HG02884 (cell line): ENCODE measurements around the gene NFIC.

Experiments
- ATAC-seq: cut with Tn5 transposase; IDR thresholded peaks from one replicate; pipeline ENCODE4 v1.9.1; 2021; ENCODE audit warnings: mild to moderate bottlenecking, moderate library complexity; ENCODE audit not compliant: unreplicated experiment

Gene NFIC

DNA sequence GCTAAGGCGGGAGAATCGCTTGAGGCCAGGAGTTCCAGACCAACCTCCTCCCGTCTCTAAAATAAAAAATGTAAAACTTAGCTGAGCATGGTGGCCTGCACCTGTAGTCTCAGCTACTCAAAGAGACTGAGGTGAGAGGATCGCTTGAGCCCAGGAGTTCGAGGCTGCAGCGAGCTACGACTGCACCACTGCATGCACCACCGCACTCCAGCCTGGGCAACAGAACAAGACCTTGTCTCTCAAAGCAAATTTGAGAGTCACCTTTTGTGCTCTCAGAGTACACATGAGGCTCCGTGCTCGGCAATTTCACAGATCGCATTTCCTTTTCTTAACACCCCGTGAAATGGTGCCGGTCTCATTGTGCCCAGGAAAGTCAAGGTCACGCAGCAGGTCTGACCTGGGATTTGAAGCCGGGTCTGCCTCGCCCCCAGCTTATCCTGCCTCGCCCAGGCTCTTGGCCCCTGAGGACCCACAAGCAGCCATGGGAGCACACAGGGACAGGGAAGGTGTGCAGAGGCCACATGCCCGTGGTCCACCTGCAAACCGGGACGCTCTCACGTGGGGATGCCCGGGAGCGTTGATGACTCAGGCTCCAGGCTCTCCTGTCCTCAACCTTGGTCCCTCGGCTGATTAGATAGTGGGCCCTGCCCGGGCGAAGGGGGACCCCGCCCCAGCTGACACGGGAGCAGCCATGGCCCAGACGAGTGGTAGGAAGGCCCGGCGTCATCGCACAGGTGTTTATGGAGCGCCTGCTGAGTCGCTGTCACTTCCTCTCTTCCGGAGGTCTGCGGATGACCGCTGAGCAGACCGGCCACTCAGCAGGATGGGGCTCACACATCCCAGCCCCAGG lies 115.1 kb downstream of the NFIC start:
- no peak for ATAC-seq

DNA sequence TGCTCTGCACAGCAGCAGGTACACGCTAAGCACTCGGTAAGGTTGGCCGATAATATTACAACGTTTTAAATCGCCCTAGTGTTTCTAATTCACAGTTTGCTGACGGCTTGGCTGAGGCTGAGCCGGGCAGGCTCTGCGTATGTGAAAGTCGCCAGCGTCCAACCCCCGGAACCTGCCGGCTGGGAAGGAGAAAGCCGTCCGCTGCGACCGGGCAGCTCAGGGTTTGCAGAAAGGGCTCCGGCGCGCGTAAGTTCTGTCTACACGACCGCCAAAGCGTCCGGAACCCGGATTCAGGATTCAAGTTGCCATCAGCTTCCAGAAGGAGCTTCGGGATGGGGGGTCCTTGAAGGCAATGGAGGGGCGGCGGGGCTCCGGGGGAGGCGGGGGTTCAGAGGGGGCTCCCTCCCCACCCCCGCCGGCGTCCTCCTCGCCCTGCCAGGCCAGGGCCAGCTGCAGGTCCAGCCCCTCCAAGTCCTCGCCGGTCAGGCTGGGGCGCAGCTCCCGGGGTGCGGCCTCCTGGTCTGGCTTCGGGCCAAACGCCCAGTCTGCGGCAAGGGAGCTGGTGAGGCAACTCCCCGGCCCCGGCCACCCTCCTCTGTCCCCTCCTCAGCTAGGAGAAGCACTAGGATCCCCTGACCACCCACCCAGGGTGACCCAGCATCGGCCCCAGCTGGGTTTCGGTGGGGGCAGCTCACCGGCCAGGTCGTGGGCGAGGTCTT lies 116.3 kb downstream of the NFIC start:
- ATAC-seq: no peak

DNA sequence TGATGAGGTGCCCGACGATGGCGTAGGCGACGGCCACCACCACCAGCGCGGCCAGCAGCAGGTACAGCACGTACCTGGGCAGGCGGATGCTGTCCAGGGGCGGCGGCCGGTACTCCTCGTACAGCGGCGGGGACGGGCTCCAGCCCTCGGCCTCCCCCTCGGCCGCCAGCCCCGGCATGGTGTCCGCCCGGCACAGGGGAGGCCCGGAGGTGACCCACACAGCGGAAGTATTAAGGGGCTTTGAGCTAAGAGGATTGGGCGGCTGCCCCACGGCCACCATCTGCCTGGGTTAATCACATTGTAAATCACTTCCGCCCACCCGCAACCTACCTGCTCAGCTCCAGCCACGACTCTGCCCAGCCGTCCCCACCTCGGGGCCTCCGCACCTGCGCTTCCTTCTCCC lies 116.8 kb downstream of the NFIC start, which contains the start of gene SMIM44:
Gene SMIM44, minus strand, starts transcription at position 216 of the 403 bp plus-strand sequence. Its CDS starts 38 bp downstream, at position 178.
- ATAC-seq: no peak

DNA sequence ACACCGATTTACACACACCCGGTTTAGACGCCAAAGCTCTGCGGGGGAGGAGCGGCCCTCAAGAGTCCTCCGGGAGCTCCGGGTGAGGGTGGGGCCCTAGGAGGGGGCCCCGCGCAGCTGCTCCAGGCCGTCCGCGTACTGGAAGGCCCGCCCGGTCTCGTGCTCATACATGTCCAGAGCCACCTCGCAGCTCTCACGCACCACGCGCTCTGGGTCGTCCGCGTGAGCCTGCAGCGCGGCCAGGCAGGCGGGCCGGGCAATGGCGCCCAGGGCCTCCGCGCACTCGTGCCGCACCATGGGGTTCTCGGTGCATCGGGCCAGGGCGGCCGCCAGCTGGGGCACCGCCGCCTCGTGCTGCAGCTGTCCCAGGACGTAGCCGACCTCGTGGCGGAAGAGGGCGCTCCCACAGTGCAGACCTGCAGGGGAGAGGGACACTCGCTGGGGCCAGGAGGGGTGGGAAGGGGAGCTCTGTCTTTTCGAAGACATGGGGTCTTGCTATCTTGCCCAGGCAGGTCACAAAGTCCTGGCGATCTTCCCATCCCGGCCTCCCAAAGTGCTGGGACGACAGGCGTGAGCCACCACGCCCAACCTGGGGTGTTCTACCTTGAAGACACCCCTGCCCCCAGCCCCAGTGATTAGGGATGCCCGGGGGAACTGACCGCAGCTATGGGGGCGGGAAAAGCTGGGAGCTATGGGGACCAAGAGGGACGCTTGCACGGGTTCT lies 125.2 kb downstream of the NFIC start:
- ATAC-seq: no peak

DNA sequence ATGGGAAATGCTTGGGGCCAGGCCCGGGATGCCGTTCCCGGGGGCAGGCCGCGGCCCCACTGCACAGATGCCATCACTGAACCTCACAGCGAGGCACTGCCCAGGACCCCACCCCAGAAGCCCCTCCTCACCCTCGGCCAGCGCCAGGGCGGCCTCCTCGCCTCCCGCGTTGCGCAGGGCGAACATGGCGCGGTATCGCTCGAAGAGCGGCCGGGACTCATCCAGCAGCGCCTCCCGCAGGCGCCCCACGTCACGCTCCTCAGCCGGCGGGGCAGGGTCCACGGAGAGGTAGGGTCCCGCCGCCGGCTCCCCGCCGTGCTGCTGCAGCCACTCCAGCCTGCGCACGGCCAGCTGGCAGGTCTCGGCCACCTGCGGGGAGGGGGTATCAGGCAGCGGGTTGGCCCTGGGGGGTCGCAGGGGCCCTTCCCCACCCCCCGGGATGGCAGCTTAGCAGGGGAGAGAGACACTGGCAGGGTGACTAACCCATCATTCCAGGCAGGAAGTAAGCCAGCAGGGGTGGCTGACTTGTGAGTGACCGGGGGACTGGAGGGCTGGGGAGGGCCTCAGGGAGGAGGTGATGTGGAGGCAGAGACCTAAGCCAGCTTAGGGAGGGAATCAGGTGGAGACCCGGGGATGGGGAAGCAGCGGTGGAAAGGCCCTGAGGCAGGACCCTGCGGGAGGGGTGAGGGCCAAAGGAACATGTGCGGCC lies 125.9 kb downstream of the NFIC start:
- no peak for ATAC-seq

DNA sequence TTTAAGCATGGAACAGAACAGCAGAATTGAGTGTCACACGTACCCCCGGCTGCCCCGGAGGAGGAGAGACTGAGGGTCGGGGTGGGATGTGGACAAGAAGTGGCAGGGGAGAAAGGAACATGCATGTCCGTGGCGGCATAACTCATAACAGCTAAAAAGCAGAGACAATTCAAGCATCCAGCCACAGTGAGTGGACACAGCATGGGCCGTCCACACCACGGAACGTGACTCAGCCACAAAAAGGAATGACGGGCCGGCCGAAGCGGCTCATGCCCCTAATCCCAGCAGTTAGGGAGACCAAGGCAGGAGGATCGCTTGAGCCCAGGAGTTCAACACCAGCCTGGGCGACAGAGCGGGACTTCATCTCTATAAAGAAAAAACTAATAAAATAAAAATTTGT lies 126.5 kb downstream of the NFIC start:
- ATAC-seq: no peak

DNA sequence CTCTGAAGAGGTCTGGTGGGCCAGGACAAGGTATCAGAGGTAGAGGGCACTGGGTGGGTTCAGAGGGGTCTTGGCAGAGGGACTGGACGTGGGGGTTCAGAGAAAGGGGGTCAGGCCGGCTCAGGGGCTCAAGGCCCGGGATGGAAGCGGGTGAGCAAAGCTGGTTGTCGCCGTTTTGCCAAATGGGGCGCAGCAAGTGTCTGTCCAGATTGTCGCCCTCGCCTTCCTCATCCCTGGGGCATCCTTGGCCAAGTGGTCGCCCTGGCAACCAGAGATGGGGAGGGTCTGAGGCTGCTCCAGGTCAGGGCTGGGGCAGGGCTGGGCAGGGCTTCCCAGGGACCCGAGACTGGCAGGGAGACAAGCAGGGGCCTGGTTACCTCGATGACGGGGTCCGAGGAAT lies 127.3 kb downstream of the NFIC start:
- ATAC-seq: no peak

DNA sequence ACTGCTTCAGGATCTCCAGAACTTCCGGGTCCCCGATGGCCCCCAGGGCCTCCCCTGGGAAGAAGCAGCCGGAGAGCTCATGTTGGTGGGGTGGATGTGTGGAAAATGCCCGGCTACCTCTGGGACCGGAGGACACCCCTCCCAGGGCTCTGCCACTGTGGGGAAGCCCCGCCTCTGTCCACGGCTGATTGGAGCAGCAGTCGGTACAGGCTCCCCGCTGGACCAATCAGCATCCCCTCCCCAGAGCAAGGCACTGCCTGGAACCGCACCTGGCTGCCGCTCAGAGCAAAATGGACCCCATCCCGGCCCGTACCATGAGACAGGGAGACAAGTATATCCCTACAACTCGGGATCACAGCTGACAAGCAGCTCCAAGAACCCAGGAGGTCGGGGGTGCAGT lies 127.7 kb downstream of the NFIC start:
- no peak for ATAC-seq

DNA sequence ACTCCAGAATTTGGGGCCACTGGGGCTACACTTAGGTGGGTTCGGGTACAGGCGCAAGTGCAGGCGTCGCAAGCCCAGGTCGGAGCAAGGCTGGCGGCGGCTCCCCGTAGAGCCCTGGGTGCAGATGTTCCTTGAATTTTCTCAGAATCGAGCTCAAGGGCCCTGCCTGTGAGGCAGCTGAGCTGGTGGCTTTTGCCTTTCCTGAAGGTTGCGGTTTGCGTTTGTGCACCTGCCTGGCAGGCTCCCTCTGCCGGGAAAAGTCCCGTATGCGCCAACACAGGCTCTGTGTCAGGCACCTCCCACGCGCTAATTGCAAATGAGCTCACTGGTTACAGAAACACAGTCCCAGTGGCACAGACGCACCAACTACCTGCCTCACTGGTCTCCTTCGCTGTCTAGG lies 128.2 kb downstream of the NFIC start:
- ATAC-seq: no peak

DNA sequence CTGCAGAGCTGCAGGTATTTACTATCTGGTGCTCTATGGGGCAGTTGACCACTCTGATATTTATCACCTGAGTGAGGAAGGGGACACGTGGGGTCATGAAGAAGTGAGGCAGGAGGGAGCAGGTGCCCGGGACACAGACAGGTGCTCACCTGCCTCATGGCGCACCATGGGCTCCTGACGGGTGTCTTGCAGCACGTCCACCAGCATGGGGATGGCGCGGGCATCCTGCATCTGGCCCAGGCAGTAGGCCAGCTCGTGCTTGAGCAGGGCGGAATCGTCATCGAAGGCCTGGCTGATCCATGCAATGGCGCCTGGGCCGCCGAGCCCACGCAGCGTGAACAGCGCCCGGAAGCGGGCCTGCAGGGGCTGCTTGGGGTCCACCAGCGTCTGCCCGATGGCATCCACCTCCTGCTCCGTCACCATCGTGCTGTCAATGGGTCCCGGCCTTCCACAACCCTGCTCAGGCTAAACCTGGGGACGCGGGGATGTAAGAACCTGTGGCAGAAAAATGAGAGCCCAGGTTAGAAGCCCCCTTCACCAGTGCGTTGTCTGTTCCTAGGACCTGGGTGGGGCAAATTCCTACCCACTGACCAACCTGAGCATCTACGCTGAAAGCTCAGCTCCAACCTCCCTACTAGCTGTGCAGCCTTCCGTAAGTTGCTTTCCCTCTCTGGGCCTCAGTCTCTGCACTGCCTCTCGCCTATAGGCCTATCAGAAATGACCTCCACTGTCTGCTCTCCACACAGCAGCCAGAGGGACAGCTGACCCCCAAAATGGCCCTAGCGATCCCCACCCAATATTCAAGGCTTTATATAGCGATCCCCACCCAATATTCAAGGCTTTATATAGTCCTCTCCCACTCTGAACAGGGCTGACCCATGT lies 130.2 kb downstream of the NFIC start:
- no peak for ATAC-seq

DNA sequence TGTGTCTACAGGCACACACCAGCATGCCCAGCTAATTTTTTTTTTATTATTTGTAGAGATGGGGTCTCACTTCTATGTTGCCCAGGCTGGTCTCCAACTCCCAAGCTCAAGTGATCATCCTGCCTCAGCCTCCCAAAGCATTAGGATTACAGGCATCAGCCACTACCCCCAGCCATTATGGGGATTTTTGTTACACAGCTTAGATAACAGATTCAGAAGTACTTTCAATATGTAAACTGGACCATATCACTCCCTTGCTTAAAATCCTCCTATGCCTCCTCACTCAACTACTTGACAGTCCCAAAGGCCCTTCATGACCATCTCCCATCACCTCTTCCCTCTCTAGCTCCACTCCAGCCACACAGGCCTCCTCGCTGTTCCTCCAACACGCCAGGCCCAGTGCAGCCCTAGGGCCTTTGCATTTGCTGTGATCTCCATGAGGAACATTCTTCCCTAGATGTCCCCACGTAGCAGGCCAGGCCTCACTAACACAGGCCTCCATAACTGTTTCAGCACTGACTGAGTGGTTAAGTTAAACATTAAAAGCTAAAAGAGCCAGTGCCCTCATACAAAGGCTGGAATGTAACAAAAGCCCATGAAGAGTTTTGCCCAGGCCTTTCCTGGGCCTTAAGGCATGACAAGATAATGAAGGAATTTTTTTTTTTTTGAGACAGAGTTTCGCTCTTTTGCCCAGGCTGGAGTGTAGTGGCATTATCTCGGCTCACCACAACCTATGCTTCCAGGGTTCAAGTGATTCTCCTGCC lies 131.6 kb downstream of the NFIC start:
- no peak for ATAC-seq

DNA sequence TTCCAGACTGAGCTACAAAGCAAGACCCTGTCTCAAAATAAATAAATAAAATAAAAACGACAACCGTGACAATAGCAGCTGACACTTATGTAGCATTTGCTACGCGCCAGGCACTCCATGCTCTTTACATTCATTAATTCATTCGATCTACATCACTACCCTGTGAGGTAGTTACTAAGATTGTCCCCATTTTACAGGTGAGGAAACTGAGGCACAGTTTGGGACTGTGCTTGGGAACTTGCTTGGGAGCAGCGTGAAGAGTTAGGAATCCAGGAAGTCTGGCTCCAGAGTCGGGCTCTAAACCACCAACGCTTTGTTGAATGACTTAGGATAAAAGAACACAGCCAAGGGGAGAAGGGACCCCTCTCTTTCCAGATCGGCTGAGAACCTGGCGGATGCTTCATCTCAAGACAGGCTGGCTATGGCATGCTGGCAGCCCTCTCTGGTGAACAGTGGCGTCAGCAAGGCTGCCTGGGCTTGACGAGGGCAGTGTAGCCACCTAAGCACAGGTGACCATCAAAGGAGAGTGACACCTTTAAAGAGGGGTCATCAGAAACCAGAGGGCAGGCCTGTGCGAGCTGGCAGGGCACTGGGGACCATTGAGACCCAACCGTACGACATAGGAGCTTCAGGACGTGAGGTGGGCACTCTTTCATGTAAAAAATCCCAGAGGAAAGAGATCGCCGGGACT lies 133.5 kb downstream of the NFIC start:
- ATAC-seq: no peak

DNA sequence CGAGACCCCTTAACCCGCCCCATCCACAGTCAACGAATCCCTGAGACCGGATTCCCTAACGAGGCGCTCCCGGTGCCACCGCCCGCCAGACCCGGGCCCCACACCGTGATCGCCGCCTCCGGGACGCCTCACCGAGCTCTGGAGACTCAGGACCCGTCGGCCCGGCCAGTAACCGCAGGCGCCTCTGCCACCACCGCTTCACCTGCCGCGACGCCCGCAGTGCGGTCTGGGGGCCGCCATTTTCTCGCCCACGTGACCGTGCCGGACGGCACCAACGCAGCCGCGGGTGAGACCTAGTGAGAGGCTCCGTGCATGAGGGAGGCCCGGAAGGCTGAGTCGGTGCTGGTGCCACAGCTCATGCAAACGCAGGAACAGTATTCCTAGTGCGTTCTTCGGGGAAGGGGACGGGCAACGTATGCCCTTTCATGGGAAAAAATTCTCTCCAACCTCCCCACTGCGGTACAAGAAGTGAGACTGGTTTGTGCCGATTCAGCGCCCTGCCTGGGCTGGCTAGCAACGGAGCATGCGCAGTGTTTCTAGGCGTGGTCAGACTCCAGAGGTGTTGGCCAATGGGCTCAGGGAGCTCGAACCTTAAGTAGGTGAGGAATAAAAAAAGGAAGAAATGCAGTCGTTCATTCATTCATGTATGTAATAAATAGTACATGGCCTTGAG lies 134.2 kb downstream of the NFIC start, which contains the start of gene DOHH:
Gene DOHH, minus strand, starts transcription at position 246 of the 673 bp plus-strand sequence. CDS start 3,860 bp downstream, outside the sequence.
- ATAC-seq: peak; percentile 71

DNA sequence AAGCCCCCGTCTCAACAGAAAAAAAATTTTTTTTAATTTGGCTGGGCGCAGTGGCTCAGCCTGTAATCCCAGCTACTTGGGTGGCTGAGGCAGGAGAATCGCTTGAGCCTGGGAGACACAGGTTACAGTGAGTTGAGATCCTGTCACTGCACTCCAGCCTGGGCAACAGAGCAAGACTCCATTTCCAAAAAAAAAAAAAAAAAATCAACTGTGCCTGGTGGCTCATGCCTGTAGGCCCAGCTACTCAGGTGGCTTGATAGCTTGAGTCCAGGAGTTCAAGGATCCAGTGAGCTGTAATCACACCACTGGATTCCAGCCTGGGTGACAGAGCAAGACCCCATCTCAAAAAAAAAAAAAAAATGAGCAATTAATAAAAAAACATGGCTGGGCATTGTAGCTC lies 135.4 kb downstream of the NFIC start:
- no peak for ATAC-seq

DNA sequence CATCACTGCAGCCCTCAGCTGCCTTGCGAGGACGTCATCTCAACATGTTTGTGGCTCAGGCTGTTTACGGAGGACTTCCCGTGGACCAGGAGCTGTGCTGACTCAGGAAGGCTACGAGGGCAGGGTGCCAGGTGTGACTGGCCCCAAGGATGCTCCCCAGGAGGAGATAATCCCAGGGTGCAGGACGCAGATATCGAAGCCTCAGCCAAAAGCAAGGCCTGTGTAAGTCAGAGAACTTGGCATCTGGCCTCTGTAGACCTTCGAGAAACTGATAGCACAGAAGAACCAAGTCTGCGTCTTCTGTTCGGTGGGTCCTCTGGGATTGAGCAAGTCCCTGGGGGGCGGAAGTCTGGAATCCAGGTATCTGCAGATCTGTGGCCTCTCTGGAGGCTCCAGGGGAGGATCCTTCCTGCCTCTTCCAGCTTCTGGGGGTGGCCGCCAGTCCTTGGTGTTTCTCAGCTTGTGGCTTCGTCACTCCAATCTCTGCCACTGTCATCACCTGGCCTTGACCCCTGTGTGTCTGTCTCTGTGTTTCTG lies 136.7 kb downstream of the NFIC start:
- no peak for ATAC-seq

DNA sequence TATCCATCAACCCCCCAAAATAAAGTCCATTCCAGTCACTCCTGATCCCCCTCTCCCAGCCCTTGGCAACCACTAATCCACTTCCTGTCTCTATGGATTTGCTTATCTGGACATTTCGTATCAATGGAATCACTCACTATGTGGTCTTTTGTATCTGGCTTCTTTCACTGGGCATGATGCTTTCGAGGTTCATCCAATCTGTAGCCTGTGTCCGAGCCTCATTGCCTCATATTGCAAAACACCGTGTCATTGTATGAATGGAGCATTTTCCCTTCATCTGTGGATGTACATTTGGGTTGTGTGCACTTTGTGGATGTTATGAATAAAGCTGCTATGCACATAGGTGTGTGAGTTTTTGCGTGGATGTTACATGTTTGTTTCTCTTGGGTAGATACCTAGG lies 138.4 kb downstream of the NFIC start:
- no peak for ATAC-seq

DNA sequence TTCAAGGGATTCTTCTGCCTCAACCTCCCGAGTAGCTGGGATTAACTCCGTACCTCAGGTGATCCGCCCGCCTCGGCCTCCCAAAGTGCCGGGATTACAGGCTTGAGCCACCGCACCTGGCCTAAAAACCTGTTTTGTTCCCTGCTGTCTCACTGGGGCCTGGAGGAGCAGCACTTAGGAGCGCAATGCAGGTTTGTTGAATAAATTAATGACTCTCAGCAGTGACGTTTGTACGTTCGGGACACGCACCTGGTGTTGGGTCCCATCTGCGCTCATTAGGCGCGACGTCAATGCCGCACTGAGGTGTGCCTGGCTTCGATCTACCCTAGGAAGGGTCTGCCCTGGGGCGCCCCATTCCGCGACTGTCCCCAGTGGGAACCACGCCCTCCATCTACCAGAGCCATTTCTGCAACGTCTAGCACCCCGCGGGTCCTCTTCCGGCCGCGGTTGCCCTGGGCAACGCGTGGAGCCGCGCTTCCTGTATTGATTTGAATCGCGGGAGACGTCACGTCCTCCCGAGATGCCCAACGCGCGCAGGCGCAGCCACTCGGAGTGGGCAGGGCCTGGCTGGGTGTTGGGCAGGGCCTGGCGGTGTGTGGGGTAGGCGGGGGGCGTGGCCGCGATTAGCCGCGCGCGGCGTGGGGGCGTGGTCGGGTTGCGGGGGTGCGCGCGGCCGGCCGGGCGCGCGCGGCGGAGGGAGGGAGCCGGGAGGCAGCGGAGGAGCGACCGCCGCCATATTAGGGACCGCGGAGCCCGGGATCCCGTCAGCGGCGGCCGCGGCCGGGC lies 139.4 kb downstream of the NFIC start, which contains the start of gene FZR1:
Gene FZR1, plus strand, starts transcription at position 714 of the 786 bp plus-strand sequence. CDS start 16,679 bp downstream, outside the sequence.
- peak; percentile 81 for ATAC-seq
